Stimulated activated CD4-positive, alpha-beta T cell treated with anti-CD3 and anti-CD28 coated beads, Interleukin-4, amount 100 ng/mL, for 48 hours (primary cell): Measurements from ENCODE around the gene TAS1R3.
"Not testable (repeated sequence)": the region's sequence is repeated elsewhere in the genome, so short reads cannot be mapped to it uniquely, and the experiment has no call there.

Experiments
- DNase-seq, 2 donors: peaks; one replicate each; pipeline ENCODE4 v3.0.0-alpha.2; 2020; ENCODE audit warnings: low read depth in 2 of 2

TAS1R3 gene

DNA sequence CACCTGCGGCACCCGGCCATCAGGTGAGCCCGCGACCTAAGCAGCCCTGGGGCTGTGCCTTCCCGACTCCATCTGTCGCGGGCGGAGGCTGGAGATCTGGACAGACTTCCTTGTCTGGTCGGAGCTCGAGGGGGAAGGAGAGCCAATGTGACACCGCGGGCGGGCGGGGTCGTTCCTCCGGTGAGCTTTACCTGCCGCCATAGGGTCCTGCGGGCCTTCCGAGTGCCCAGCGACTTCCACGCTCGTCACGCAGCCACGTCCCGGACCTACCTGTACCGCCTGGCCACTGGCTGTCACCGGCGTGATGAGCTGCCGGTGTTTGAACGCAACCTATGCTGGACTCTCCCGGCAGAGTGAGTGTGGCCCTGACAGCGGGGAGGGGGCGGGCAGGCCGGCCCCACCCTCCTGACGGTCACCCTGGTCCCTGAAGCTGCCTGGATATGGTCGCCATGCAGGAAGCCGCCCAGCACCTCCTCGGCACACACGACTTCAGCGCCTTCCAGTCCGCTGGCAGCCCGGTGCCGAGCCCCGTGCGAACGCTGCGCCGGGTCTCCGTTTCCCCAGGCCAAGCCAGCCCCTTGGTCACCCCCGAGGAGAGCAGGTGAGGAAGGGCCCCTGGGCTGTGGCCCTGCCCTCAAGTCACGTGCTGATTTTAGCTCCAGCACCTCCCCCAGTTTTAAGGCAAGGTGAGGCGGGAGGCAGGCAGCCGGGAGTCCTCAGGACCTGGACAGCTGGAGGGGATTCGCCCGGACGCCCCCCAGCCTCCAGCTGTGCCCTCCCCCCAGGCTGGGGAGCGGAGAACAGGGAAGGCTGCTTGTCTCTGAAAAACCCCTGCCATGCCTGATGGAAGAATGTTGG lies 21.6 kb upstream of the TAS1R3 start:
- DNase-seq, result no peak

DNA sequence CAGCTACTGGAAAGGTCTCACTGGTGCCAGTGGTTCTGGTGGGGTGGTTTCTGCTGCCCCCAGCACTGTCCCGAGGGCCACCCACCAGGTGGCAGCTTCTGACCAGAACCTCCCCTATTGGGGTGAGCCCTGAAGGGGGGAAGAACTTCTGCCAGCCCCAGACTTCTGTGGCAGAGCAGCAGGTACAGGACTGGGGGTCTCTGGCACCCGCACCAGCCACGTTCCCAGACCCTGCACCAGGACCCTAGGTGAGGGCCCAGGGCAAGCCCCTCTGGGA lies 21.0 kb upstream of the TAS1R3 start:
- DNase-seq, result no peak

DNA sequence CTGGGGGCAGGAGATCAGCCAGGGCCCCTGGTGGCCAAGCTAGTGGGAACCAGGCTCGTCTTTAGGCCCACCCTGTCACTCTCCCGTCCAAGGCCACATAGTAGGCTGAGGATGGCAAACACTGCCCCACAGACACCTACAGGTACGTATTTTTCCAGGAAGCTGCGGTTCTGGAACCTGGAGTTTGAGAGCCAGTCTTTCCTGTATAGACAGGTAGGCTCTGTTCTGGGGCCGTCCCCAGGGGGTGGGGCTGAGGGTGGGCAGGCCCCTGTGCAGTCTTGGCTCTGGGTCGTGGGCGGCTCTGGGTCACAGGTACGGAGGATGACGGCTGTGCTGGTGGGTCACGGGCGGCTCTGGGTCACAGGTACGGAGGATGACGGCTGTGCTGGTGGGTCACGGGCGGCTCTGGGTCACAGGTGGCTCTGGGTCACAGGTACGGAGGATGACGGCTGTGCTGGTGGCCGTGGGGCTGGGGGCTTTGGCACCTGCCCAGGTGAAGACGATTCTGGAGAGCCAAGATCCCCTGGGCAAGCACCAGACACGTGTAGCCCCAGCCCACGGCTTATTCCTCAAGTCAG lies 20.5 kb upstream of the TAS1R3 start:
- DNase-seq, result no peak

DNA sequence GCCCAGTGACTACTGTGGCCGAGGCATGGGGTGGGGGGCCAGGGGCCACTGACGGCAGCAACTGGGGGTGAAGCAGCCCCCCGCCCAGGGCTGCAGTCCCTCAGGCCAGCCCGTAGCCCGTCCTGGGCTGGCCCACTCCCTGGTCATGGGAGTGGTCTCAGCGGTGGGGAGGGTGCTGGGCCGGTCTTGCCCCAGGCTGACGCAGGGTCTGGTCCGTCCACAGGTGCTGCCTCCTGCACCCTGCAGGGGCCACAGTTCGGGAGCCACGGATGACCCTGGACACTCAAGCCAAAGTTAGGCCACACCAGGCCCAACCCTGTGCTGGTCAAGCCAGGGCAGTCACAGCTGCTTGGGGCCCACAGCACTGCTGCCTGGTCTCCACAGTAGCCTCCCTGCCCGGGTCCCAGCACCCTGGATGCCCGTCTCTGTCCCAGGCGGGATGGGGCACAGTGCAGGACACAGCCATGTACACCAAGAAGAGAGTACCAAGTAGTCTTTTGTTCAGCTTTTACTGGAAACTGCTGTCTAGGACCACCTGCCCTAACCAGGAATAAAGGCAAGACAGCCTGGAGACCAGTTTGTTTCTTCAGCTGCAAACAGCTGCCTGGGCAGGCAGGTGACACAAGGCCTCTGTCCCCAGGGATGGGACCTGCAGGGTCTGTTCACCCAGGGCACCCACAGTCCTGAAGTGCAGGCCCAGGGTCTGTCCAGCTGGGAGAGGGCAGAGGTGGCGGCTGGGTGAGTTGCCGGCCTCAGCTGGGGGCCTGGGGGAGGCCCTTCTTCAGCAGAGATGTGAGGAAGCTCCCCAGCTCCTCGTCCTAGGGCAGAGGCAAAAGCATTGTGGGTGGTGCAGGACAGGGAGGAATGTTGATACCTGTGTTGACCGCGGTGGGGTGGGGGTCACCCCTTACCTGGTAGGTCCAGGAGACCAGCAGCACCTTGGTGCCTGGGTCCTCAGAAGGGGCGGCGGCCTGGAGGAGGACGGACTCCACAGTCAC lies 19.7 kb upstream of the TAS1R3 start:
- DNase-seq, result no peak

DNA sequence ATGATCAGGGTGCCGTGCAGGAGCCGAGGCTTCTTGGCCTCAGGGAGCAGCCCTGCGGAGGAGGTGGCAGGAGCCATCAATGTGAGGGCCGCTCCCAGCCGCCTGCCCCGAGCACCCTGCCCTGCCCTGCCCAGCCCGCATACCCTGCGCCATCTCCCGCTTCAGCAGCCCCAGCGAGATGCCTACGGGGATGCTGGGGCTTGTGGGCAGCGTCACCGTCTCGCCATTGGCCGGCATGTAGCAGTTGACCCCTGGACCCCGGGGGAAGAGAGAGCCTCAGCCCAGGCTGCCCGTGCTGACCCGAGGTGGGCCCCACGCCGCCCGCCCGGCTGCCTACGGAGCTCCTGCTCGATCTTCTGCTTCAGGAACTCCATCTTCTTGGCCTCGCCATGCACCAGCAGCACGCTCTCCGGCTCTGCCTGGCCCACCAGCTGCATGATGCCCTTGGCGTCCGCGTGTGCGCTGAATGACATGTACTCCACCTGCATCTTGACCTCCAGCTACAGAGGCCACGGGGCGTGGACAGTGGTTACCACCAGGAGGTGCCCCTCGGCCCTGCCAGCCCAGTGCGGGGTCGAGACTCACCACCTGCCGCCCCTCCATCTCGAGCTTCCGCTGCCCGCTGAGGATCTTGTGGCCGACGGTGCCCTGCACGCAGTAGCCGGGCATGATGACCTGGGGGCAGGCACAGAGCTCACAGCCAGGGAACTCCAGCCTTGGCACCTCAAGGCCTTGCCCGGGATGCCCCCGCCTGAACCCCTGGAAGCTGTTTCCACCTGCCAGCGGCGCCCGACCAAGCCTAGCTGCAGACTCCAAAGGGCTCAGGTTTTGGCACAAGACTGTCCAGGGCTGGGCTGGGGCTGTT lies 18.4 kb upstream of the TAS1R3 start:
- no peak for DNase-seq

DNA sequence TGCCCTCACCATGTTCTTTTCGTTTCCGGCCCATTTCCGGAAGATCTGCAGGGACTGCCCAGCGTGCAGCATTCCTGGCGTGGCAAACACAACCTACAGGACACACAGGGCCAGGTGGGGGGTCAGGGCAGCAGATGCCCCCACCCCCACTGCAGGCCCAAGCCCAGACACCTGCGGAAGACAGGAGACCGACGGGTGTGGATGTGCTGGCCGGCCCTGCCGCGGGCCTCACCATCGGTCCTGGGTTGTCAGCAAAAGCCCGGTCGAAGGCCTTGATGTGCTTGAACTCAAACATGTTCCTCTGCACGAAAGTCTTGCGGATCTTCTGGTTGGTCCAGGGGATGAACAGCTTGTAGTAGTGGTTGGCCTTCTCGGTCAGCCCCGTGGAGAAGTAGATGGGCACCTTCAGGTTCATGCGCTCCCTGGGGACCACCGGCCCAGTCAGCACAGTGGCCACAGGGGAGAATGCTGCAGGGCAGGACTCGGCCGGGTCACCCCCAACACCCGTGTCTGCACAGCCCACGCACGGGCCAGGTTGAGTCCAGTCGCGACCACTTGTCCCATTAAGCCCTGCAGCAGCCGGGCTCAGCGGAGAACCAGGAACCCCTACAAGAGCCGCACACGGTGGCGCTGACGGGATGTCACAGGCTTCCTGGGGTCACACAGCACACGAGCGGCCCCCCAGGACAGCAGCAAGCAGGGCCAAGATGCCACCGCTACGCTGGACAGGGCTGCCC lies 17.4 kb upstream of the TAS1R3 start:
- DNase-seq, result no peak

DNA sequence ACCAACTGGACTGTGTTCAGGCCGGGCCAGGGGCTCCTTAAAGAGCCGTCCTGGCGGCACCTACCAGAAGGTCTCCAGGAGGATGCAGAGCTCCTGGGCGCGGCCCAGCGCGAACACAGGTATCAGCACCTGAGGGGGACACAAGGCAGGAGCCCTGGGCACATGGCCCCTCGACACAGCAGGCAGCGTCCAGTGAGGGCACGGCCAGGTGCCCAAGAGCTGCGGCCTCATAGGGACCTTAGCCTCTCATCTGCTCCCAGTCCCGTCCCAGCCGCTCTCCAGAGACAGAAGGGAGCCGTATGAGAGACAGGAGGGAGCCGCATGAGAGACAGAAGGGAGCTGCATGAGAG lies 16.9 kb upstream of the TAS1R3 start:
- no peak for DNase-seq

DNA sequence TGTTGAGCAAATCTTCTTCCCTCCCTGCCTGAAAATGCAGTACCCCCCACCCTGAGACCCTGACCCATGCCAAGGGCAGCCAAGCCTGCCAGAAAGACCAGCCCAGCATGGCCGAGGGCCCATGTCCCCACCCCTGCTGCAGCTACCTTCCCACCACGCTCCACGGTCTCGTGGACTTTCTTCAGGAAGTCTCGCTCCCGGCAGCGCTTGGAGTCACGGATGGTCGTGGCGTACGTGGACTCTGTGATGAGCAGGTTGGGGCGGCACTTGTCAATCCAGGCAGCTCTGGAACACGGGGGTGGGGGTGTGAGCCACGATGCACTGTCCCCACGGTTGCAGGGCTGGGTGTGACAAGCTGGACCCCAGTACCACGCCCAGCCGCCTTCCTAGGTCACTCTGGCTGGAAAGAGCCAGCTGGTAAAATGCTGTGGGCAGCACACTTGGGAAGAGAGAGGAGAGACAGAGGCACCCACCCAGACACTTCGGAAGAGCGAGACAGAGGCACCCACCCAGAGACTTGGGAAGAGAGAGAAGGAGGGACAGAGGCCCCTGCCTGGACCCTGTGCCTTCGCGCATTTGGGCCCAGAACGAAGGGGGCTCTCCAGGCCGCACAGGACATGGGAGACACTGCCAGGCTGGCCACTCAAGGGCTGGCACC lies 16.3 kb upstream of the TAS1R3 start:
- DNase-seq, result no peak

DNA sequence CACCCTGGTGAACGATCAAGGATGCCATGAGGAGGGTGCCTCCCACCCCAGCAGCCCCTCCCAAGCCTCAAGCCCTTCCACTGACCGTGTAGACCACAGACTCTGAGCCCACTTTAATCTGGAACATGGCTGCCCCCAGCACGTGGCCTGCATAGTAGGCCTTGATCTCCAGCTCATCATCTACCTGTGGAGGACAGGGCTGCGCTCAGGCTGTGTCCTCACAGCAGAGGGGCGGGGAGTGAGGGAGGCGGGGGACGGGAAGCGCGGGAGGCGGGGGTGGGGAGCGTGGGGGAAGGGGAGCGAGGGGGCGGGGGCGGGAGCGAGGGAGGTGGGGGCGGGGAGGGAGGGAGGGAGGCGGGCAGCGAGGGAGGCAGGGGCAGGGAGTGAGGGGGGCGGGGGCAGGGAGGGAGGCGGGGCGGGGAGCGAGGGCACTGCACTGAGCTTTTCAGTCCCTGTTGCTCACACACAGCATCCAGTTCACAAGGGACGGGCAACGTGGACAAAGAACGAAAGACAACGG lies 15.6 kb upstream of the TAS1R3 start:
- DNase-seq, result no peak

DNA sequence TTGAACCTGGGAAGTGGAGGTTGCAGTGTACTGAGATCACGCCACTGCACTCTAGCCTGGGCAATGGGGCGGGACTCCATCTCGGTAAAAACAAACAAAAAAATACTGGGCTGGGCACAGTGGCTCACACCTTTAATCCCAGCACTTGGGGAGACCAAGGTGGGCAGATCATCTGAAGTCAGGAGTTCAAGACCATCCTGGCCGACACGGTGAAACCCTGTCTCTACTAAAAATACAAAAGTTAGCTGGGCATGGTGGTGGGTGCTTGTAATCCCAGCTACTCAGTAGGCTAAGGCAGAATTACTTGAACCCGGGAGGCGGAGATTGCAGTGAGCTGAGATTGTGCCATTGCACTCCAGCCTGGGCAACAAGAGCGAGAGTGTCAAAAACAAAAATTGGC lies 14.9 kb upstream of the TAS1R3 start:
- not testable (repeated sequence) for DNase-seq

DNA sequence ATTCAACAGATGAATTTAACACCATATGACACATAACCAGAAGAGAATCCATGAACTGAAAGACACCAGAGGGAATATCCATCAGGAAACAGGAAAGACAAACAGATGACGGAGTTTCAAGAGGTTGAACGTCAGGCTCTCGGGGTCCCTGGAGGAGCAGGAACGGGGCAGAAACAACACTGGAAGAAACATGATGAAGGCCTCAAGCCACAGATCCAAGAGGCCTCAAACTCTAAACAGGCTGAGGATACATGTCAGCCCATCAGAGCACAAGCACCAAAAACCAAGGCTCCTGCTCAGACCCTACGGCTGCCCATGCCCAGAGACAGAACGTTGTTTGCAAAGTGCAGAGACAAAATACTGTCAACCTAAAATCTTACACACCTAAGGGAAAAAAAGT lies 13.7 kb upstream of the TAS1R3 start:
- no peak for DNase-seq

DNA sequence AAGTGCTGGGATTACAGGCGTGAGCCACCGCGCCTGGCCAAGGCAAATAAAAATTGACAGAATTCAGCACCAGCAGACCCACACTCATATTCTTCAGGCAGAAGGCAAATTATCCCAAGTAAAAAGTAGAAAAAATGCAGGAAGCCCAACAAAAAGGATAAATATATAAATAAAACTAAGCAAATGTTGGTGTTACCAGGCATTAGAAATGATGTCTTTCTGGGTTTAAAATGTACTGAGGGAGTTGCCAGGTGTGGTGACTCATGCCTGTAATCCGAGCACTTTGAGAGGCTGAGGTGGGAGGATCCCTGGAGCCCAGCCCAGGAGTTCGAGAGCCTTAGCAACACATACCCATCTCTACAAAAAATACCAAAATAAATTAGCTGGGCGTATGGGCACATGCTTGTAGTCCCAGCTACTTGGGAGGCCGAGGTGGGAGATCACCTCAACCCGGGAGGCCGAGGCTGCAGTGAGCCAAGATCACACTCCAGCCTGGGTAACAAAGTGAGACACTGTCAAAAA lies 12.9 kb upstream of the TAS1R3 start:
- no peak for DNase-seq

DNA sequence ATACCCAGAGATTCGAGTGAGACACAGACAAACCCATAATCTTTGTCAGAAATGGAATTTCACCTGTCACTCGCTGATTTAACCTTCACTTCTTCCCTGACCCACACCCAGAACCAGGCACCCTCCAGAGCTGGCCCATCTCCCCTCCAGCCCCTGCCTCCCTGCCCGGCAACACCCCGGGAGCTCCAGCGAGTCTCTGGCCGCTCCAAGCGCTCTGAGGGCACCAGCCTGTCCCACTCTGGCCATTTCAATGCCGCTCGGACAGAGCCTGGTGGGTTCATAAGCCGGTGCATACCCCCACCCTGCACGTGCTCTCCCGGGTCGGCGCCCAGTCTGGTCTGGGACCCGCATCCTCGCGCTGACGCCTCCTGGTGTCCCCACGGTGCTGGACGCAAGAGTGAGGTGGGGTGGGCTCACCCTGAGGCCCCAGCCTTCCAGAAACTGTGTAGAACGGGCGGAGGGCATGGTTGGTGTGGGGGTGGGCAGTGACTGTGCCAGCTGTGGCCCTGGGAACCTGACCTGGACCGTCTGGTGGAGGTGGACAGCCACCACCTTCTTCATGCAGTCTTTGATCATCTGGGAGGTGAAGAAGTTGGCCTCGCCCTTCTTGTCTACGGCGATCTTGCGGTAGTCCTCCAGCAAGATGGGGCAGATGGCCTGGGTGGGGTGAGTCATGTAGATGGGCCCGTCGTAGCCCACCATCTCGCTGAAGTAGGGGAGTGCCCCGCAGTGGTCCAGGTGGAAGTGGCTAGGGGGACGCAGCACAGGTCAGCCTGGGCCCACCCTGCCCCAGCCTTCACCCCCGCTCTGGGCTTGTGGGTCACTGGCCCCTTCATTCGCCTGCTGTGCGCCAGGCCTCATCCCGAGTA lies 12.1 kb upstream of the TAS1R3 start:
- no peak for DNase-seq

DNA sequence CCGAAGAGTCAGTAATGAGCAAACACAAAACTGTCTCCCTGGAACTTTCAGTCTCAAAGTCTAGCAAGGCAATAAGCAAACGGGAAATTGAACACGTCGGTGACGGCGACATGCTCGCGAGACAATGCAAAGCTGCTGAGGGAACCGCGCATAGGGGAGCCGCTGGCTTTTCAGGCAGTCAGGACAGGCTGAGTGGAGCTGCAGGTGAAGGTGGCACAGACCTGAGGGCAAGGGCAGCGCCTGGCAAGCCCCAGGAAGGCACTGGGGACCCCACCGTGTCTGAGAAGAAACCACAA lies 11.5 kb upstream of the TAS1R3 start:
- DNase-seq, result no peak

DNA sequence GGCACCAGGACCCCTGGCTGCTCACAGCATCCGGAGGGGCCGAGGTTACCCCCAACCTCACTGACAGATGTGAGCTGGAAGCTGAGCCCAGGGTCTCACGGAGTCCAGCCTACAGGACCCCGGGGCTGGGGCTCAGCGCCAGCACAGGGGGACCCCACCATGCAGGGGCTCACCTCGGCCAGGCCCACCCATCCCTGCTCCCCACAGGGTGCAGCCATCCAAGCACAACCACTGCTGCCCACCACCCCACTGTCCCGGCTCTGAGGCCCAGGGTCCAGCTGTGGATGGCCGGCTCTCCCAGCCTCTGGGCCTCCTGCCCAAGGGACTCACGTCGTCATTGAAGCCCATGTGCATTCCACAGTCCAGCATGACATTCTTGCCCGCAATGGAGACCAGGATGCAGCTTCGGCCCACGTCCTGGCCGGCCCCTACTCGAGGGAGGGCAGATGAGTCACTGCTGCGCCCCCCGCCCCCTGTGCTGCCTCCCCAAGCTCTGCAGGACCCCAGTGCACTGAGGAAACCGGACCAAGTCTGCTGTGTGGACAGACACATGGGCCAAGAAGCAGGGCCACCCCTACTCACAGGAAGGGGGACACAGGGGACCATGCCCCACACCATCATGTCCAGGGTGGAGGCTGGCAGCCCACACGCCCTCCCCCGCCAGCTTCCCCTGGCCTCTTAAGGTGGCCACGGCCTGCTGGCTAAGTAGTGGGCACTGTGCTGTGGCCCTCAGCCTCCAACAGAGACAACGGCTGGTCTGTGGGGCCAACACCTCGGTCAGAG lies 10.2 kb upstream of the TAS1R3 start:
- DNase-seq, result no peak

DNA sequence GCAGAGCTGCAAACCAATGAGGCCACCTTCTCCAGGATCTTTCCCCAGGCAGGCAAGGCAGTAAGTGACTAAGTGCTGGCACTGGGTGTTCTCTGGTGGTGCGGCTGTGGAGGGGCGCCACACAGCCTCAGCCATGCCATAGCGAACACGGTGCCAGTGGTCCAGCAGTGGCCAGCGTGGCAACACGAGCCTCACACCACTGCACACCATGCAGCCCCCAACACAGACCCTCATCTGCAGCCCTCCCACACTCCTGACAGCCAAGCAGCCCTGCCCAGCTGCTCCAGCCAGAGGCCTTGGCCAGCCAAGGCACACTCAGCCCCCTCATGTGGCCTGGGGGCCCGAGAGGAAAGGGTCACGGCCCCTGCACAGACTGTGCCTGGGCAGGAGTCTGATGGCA lies 9.6 kb upstream of the TAS1R3 start:
- no peak for DNase-seq

DNA sequence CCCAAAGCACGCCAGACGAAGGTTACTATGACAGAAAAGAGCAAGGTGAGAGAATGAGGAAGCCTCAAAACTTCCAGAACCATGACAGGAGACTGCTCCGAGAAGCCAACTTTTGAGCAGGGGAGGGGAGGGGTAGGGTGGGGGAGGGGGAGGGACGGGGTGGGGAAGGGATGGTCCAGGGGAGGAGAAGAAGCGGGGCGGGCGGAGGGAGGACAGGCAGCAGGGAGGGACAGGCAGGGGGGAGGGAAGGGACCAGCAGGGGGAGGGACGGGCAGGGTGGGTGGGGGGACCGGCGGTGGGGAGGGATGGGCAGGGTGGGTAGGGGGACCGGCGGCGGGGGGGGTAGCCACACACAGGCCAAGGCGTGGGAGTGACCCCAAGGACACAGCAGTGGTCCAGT lies 8.7 kb upstream of the TAS1R3 start:
- no peak for DNase-seq

DNA sequence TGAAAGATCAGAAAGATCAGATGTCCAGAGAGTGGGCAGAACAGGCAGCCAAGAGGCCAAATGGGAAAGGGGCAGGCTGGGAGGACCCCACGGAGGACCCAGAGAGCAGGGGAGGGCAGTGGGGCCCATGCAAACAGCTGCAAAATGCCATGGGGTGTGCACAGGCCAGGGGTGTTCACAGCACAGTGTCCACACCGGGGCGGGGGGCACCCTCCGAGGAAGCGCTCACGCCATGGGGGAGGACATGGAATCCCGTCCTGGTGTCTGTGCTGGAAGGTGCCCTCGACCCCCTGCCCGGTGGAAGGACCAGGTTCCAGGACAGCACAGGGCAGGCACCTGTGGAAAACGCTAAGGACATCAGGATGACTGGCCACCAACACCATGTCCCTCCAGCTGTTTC lies 8.1 kb upstream of the TAS1R3 start:
- DNase-seq, result no peak
